Sigmoid colon (tissue), 7 donors: ENCODE measurements around the gene ZNF282. TPM values are rescaled to one million over a fixed set of nuclear protein-coding genes. Genes with fewer than 3 reads are reported as not detected.
"Not testable (repeated sequence)": the region's sequence is repeated elsewhere in the genome, so short reads cannot be mapped to it uniquely, and the experiment has no call there.

Experiments used
- DNase-seq: peaks from one replicate; pipeline ENCODE4 v3.0.0-alpha.2; 2019
- H3K27ac ChIP-seq, 4 donors: fragments of 200-600 bp; sonication (generic); one replicate each; pipeline ENCODE4 v1.5.1; 2016 to 2019; ENCODE audit warnings: mild to moderate bottlenecking in 1 of 4
- H3K27me3 ChIP-seq, 3 donors: fragments of 200-600 bp; sonication (generic); one replicate each; pipeline ENCODE4 v1.5.1; 2019; ENCODE audit warnings: mild to moderate bottlenecking in 1 of 3
- H3K36me3 ChIP-seq, 4 donors: fragments of 200-600 bp; sonication (generic); one replicate each; pipeline ENCODE4 v1.5.1; 2016 to 2019
- H3K4me1 ChIP-seq, 4 donors: fragments of 200-600 bp; sonication (generic); one replicate each; pipeline ENCODE4 v1.5.1; 2017 to 2019
- H3K4me3 ChIP-seq, 4 donors: fragments of 200-600 bp; sonication (generic); one replicate each; pipeline ENCODE4 v1.5.1; 2017 to 2019; ENCODE audit warnings: mild to moderate bottlenecking in 2 of 4, moderate library complexity in 1 of 4
- H3K9me3 ChIP-seq, 4 donors: fragments of 200-600 bp in 3 of 4; sonication (generic) in 3 of 4; one replicate each; pipeline versions ENCODE4 v1.5.1 to v1.6.1; 2013 to 2019
- EP300 ChIP-seq, 4 donors: sonication (generic); formaldehyde crosslinking; IDR thresholded peaks; one replicate each; pipeline ENCODE4 v1.6.1; 2017; ENCODE audit warnings: antibody characterized with exemption in 4 of 4
- POLR2A ChIP-seq, 2 donors: fragments of 450-650 bp; IDR thresholded peaks; one replicate each; pipeline ENCODE4 v1.6.1; 2016; ENCODE audit warnings: antibody characterized with exemption in 2 of 2, mild to moderate bottlenecking in 2 of 2, moderate library complexity in 2 of 2
- POLR2AphosphoS5 ChIP-seq, 4 donors: sonication (generic); formaldehyde crosslinking; IDR thresholded peaks; one replicate each; pipeline ENCODE4 v1.6.1; 2017; ENCODE audit warnings: antibody characterized with exemption in 4 of 4
- WGBS, 2 donors: extraction: QIAGEN DNeasy Blood & Tissue Kit; methylation state at CpG; one replicate each; pipeline ENCODE4 v1.1.7; 2013; 5-methylcytosine and 5-hydroxymethylcytosine counted together
- intact Hi-C: fragments of 100-400 bp; cut with DNase I; formaldehyde crosslinking; loops from one replicate; pipeline ENCODE4 v1.15.1; 2023
- polyA plus RNA-seq, 3 donors: library from polyadenylated mRNA; stranded (reverse); fragments of 200-250 nt; gene quantifications; one replicate each; pipeline ENCODE4 v1.2.3, GENCODE V29; 2013
- total RNA-seq, 4 donors: library from RNA; depleted of rRNA; stranded (reverse); fragments of >200 nt; gene quantifications; one replicate each; pipeline ENCODE4 v1.1.0, GENCODE V29; 2016
- TF ChIP-seq, protein P1 (sequence below), 4 experiments: fragments of 450-650 bp in 3 of 4; fragments of 200-600 bp in 1 of 4; IDR thresholded peaks; one replicate each; pipeline ENCODE4 v1.5.1; 2016 to 2019; ENCODE audit warnings: antibody characterized with exemption in 4 of 4, mild to moderate bottlenecking in 3 of 4, moderate library complexity in 2 of 4
- donor health status: healthy with polysubstance abuse.
- donor health status: Bipolar disorder and iron deficiency.
- donor health status: healthy.

ZNF282 gene
- total and polyA plus RNA-seq, 7 donors = 6.9 to 24.9 (median 13.8) TPM

DNA sequence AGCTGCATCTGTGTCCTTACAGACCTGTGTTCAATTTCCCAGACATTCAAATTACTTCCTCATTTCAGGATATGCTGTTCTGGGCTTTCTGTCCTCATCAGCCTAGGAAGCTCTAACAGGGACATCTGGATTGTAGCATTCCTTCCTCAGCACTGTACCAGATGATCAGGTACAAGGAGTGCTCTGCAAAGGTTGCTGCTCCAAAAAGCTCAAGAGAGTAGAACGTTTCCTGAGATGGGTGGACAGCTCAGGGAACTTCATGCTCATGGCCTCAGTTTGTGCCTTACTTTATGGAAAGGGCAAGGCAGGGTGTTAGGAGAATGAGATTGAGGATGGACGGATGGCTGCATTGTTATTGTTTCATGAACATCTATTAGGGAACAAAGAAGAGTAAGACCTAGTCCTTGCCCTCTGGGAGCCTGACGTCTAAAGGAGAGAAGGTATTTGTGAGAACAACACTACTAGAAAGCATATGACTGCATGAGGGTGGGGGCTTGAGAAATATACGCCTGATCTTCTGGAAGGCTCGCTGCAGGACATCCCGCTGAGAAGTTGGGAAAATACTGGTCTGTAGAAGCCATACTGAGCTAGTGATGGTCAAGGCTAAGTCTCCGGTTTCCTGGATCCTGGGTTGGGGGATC, 33.6 kb downstream of the ZNF282 start:
- Histone ChIP-seq H3K27ac (no peak overlapping the region), H3K4me3 (no peak overlapping the region), H3K4me1 (no peaks in the 10 kb centered on the region), H3K27me3 (no peaks in the 10 kb centered on the region), H3K9me3 (no peaks in the 10 kb centered on the region), H3K36me3 (peaks cover 7 to 20% (median 13%) of the 10 kb centered on the region in 4 donors)
- intact Hi-C loops = no loop called here
- no peak for DNase-seq
- TF ChIP-seq, protein P1, sequence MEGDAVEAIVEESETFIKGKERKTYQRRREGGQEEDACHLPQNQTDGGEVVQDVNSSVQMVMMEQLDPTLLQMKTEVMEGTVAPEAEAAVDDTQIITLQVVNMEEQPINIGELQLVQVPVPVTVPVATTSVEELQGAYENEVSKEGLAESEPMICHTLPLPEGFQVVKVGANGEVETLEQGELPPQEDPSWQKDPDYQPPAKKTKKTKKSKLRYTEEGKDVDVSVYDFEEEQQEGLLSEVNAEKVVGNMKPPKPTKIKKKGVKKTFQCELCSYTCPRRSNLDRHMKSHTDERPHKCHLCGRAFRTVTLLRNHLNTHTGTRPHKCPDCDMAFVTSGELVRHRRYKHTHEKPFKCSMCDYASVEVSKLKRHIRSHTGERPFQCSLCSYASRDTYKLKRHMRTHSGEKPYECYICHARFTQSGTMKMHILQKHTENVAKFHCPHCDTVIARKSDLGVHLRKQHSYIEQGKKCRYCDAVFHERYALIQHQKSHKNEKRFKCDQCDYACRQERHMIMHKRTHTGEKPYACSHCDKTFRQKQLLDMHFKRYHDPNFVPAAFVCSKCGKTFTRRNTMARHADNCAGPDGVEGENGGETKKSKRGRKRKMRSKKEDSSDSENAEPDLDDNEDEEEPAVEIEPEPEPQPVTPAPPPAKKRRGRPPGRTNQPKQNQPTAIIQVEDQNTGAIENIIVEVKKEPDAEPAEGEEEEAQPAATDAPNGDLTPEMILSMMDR (IDR thresholded peaks at IDR 0.05) = no peak
- no peak for TF ChIP-seq EP300 (IDR thresholded peaks at IDR 0.05)
- TF ChIP-seq POLR2A (IDR thresholded peaks at IDR 0.05) = no peak
- no peak for TF ChIP-seq POLR2AphosphoS5 (IDR thresholded peaks at IDR 0.05)
- 54 to 61% methylated on average over 7 of the region's 7 CpGs for WGBS, 2 donors

DNA sequence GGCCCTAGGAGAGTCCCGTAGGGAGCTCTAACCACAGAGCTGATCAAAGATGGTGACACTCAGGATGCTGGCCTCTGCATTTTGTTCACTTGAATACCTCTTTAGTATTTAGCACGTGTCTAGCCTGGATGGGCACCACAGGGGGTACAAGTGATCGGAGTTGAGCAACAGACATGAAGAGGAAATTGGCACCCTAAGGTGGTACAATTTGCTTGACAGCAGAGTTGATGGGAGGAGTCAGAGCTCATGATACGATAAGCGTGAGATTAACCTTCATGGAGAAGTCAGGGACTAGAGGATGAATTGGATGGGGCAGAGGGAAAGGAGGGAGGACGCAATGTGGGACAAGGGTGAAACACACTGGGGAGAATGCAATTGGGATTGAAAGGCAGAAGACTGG, 34.2 kb downstream of the ZNF282 start:
- TF ChIP-seq POLR2A (IDR thresholded peaks at IDR 0.05) (no peak), POLR2AphosphoS5 (IDR thresholded peaks at IDR 0.05) (peak in 2 of 4 donors; percentile 26 to 36)
- Histone ChIP-seq H3K4me1 (no peaks in the 10 kb centered on the region), H3K9me3 (no peaks in the 10 kb centered on the region), H3K36me3 (peaks cover 2 to 14% (median 8%) of the 10 kb centered on the region in 4 donors), H3K4me3 (no peak overlapping the region), H3K27me3 (no peaks in the 10 kb centered on the region), H3K27ac (no peak overlapping the region)
- no peak for DNase-seq
- intact Hi-C loops = no loop called here
- 35 to 71% methylated on average over 6 of the region's 6 CpGs for WGBS, 2 donors

DNA sequence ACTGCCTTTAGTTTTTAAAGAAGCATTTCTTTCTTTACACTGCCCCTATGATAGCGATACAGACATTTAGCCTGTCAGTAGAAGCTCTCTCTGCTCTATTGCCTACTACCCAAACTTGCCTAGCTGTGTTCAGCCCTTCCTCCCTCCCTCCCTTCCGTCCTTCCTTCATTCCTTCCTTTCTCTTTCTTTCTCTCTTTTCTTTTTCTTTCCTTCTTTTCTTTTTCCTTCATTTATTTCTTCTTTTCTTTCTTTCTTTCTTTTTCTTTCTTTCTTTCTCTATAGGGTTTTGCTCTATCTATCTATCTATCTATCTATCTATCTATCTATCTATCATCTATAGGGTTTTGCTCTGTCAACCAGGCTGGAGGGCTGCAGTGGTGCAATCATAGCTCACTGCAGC, 37.0 kb downstream of the ZNF282 start:
- no peaks in the 10 kb centered on the region for H3K36me3 ChIP-seq
- no peak for DNase-seq
- no peak overlapping the region for H3K4me3 ChIP-seq
- TF ChIP-seq, protein P1 (IDR thresholded peaks at IDR 0.05) = no peak
- no peak for TF ChIP-seq POLR2AphosphoS5 (IDR thresholded peaks at IDR 0.05)
- TF ChIP-seq POLR2A (IDR thresholded peaks at IDR 0.05) = no peak
- no peak for TF ChIP-seq EP300 (IDR thresholded peaks at IDR 0.05)
- intact Hi-C loops = no loop called here
- H3K9me3 ChIP-seq = no peaks in the 10 kb centered on the region
- WGBS, 2 donors = 63 to 83% methylated on average over 2 of the region's 2 CpGs
- peaks cover 0 to under 1% (median 0%) of the 10 kb centered on the region in 3 donors for H3K27me3 ChIP-seq
- no peak overlapping the region for H3K27ac ChIP-seq
- H3K4me1 ChIP-seq = no peaks in the 10 kb centered on the region

DNA sequence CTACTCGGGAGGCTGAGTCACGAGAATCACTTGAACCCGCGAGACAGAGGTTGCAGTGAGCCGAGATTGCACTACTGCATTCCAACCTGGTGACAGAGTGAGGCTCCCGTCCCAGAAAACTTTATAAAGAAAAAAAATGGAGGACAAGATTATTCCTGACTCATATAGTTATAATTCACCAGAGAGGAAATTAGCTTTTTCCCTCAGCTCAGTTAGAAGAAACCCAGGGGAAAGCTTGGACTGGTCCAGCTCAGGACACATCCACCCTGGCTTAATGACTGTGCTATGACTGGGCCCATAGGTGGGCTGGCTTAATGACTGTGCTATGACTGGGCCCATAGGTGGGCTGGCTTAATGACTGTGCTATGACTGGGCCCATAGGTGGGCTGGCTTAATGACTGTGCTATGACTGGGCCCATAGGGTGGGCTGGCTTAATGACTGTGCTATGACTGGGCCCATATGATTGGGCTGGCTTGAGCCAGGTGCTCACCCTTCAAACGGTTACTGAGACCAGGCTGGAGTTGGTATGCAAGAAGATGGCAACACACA, 38.4 kb downstream of the ZNF282 start:
- H3K27me3 ChIP-seq, H3K4me3 ChIP-seq, DNase-seq, H3K4me1 ChIP-seq, H3K9me3 ChIP-seq, H3K27ac ChIP-seq, H3K36me3 ChIP-seq, intact Hi-C loops: not testable (repeated sequence)
- 84 to 89% methylated on average over 7 of the region's 7 CpGs for WGBS, 2 donors

DNA sequence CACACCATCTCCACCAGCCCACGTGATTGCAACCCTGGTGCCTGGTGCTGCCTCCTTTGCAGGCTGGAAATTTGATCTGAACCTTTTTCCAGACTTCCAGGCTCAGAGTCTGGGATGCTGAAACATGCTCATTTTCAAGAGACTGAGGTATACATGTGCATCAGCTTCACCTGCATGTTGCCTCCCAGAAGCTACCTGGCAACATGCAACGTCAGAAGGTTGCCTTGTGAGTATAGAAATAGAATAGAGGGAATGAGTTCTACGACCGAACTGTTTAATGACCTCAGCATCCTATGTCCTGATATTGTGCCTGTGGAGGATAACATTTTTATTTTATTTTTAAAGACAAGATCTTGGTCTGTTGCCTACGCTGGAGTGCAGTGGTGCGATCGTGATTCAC, 42.2 kb downstream of the ZNF282 start:
- TF ChIP-seq POLR2AphosphoS5 (IDR thresholded peaks at IDR 0.05) (no peak), POLR2A (IDR thresholded peaks at IDR 0.05) (no peak), EP300 (IDR thresholded peaks at IDR 0.05) (no peak)
- TF ChIP-seq, protein P1 (IDR thresholded peaks at IDR 0.05) = no peak
- intact Hi-C loops = loop anchor here (5.0 kb wide), 1 partner anchor 40 kb away; the partner anchor contains the start of gene ZNF282
- Histone ChIP-seq H3K27ac (no peak overlapping the region), H3K36me3 (no peaks in the 10 kb centered on the region), H3K9me3 (no peaks in the 10 kb centered on the region), H3K27me3 (peaks cover 0 to 2% (median 0%) of the 10 kb centered on the region in 3 donors), H3K4me1 (peaks cover 0 to 22% (median 17%) of the 10 kb centered on the region in 4 donors), H3K4me3 (no peak overlapping the region)
- WGBS, 2 donors = 81 to 86% methylated on average over 7 of the region's 7 CpGs
- no peak for DNase-seq
